GM13977 (cell line): ENCODE data around the gene DPF1.

Experiments
- DNase-seq: peaks from one replicate; pipeline ENCODE4 v3.0.0; 2012; ENCODE audit warnings: low spot score
- CTCF ChIP-seq: IDR thresholded peaks from 2 replicates; pipeline ENCODE4 v1.5.1; 2012; ENCODE audit warnings: mild to moderate bottlenecking, control low read depth; ENCODE audit not compliant: insufficient read depth; ENCODE audit errors: extremely low read depth, missing control alignments
- in situ Hi-C: fragments of 300-500 bp; cut with MboI; formaldehyde crosslinking; loops from one replicate; pipeline ENCODE4 v1.12.0; 2022; ENCODE audit warnings: low sequenced_read_pairs, low pct_unique_long_range_greater_than_20kb, mixed read lengths, inconsistent platforms; ENCODE audit not compliant: unreplicated experiment

DPF1 gene

GRCh38 chr19:38203197-38203596 is 20.8 kb downstream of the DPF1 start:
- DNase-seq = no peak
- TF ChIP-seq CTCF = no peak
- in situ Hi-C loops = no loop called here

GRCh38 chr19:38202504-38202903 is 21.5 kb downstream of the DPF1 start:
- no peak for DNase-seq
- in situ Hi-C loops = no loop called here
- TF ChIP-seq CTCF = no peak

- no peak for TF ChIP-seq CTCF
- DNase-seq = no peak
- in situ Hi-C loops = no loop called here
Measured at GRCh38 chr19:38201731-38202130, 22.3 kb downstream of the DPF1 start.

GRCh38 chr19:38199340-38199739 is 24.7 kb downstream of the DPF1 start:
- in situ Hi-C loops = no loop called here
- no peak for TF ChIP-seq CTCF
- DNase-seq = no peak

- in situ Hi-C loops = no loop called here
- no peak for TF ChIP-seq CTCF
- no peak for DNase-seq
Measured at GRCh38 chr19:38197937-38198704, 25.9 kb downstream of the DPF1 start.

GRCh38 chr19:38196948-38197656 is 26.9 kb downstream of the DPF1 start:
- in situ Hi-C loops = no loop called here
- no peak for TF ChIP-seq CTCF
- DNase-seq = no peak
